Loucy (cell line): ENCODE data around the gene SAMD13.

Experiments
- H2AFZ ChIP-seq: fragments of 200-600 bp; sonication (generic); 2 replicates; pipeline ENCODE4 v1.6.0; 2016; ENCODE audit warnings: antibody characterized with exemption, mild to moderate bottlenecking, low read length, moderate library complexity
- H3F3A ChIP-seq: fragments of 200-600 bp; 2 replicates; pipeline ENCODE4 v1.6.0; 2016; ENCODE audit warnings: antibody characterized with exemption, low read depth, mild to moderate bottlenecking
- H3K27me3 ChIP-seq: fragments of 200-600 bp; sonication (generic); 2 replicates; pipeline ENCODE4 v1.6.1; 2014; ENCODE audit warnings: low read length, mild to moderate bottlenecking; ENCODE audit not compliant: insufficient read depth, poor library complexity, severe bottlenecking
- H3K36me3 ChIP-seq: fragments of 200-600 bp; sonication (generic); 2 replicates; pipeline ENCODE4 v1.6.1; 2016; ENCODE audit warnings: low read length; ENCODE audit not compliant: insufficient read depth
- H3K4me1 ChIP-seq: fragments of 200-600 bp; sonication (generic); 2 replicates; pipeline ENCODE4 v1.5.1; 2014; ENCODE audit warnings: low read length, mild to moderate bottlenecking; ENCODE audit not compliant: insufficient read depth, poor library complexity, severe bottlenecking
- H3K4me2 ChIP-seq: fragments of 200-600 bp; sonication (generic); 2 replicates; pipeline ENCODE4 v1.6.0; 2014; ENCODE audit warnings: antibody characterized with exemption, low read length, low read depth, mild to moderate bottlenecking; ENCODE audit not compliant: poor library complexity, severe bottlenecking
- H3K4me3 ChIP-seq: fragments of 200-600 bp; sonication (generic); 2 replicates; pipeline ENCODE4 v1.5.1; 2014; ENCODE audit warnings: low read length, mild to moderate bottlenecking, mixed read lengths; ENCODE audit not compliant: poor library complexity, severe bottlenecking
- H3K79me2 ChIP-seq: fragments of 200-600 bp; sonication (generic); 2 replicates; pipeline ENCODE4 v1.6.1; 2014; ENCODE audit warnings: low read length; ENCODE audit not compliant: insufficient read depth
- H3K9ac ChIP-seq: fragments of 200-600 bp; sonication (generic); 2 replicates; pipeline ENCODE4 v1.6.0; 2014; ENCODE audit warnings: mild to moderate bottlenecking, low read depth, low read length, moderate library complexity; ENCODE audit not compliant: poor library complexity, severe bottlenecking
- H3K9me2 ChIP-seq: fragments of 200-600 bp; sonication (generic); replicated peaks from 2 replicates; pipeline ENCODE4 v1.6.1; 2016; ENCODE audit warnings: low read depth, low read length, mixed read lengths
- H3K9me3 ChIP-seq: fragments of 200-600 bp; sonication (generic); 2 replicates; pipeline ENCODE4 v1.6.1; 2014; ENCODE audit warnings: mild to moderate bottlenecking, antibody characterized with exemption, low read length, low read depth; ENCODE audit not compliant: insufficient read depth
- H4K20me1 ChIP-seq: fragments of 200-600 bp; sonication (generic); 2 replicates; pipeline ENCODE4 v1.6.0; 2014; ENCODE audit warnings: antibody characterized with exemption, low read length, mild to moderate bottlenecking; ENCODE audit not compliant: insufficient read depth, poor library complexity, severe bottlenecking
- EZH2phosphoT487 ChIP-seq: fragments of 200-600 bp; IDR thresholded peaks from 2 replicates; pipeline ENCODE4 v1.6.1; 2018; ENCODE audit warnings: antibody characterized with exemption, mild to moderate bottlenecking, moderate library complexity, borderline replicate concordance
- TF ChIP-seq, protein P1 (sequence below): fragments of 200-600 bp; sonication (generic); conservative IDR thresholded peaks from 2 replicates; pipeline ENCODE4 v1.5.1; 2014; ENCODE audit warnings: mild to moderate bottlenecking, antibody characterized with exemption, low read length

SAMD13 gene

DNA sequence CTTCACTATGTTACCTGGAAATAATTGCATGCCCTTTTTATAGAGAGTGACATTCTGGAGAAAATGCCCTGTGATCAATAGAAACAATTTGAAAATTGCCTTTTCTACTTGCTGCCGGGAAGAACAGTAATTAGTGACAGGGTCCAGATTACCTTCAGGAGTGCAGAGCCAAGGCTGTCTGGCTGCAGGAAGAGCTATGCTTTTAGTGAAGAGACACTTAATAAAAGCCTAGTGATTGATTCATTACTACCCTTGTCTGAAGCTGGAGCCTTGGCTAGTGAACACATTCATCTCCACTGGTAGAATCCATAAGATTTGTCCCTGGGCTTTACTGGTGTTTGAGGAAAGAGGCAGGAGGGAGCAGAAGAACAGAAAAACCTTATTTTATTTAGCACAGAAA is 83.8 kb downstream of the SAMD13 start:
- Histone ChIP-seq H3K4me3 (no peak overlapping the region), H3F3A (no peaks in the 10 kb centered on the region), H3K4me1 (peaks cover 4% of the 10 kb centered on the region), H4K20me1 (no peaks in the 10 kb centered on the region), H3K27me3 (no peaks in the 10 kb centered on the region), H2AFZ (no peak overlapping the region), H3K79me2 (no peaks in the 10 kb centered on the region), H3K9me3 (no peaks in the 10 kb centered on the region), H3K36me3 (no peaks in the 10 kb centered on the region), H3K9ac (no peak overlapping the region), H3K9me2 (no peaks in the 10 kb centered on the region), H3K4me2 (no peak overlapping the region)
- no peak for TF ChIP-seq EZH2phosphoT487
- TF ChIP-seq, protein P1, sequence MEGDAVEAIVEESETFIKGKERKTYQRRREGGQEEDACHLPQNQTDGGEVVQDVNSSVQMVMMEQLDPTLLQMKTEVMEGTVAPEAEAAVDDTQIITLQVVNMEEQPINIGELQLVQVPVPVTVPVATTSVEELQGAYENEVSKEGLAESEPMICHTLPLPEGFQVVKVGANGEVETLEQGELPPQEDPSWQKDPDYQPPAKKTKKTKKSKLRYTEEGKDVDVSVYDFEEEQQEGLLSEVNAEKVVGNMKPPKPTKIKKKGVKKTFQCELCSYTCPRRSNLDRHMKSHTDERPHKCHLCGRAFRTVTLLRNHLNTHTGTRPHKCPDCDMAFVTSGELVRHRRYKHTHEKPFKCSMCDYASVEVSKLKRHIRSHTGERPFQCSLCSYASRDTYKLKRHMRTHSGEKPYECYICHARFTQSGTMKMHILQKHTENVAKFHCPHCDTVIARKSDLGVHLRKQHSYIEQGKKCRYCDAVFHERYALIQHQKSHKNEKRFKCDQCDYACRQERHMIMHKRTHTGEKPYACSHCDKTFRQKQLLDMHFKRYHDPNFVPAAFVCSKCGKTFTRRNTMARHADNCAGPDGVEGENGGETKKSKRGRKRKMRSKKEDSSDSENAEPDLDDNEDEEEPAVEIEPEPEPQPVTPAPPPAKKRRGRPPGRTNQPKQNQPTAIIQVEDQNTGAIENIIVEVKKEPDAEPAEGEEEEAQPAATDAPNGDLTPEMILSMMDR: no peak

DNA sequence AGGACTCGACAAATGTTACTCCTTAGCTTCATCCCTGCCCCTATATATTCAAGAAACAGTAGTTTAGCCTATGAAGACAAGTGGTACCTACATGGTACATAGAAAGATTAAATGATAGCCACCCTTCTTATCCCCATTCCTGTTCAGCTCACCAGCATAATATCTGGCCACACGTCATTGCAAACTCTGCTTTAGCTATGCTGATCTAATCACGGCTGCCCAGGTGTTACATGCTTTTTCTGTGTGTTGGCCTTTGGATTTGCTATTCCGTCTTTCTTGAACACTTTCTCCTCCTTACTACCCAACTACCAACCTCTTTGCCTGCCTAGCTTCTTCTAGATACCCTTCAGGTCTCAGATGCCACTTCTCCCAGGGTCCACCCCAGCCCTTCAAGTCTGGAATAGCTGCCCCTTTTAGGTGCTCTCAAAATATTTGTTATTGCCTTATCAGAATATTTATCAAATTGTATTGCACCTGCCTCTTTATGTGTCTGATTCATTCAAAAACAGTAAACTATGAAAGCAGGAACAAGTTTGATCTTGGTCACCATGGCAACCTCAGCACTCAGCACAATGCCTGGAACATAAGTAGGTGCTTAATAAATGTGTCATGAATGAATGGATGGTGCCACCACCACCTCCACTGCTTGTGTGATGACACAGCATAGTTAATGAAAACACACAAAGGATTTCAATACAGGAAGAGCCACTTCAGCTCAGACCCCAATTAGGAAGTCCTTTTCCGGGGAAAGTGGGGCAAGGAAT is 85.4 kb downstream of the SAMD13 start:
- Histone ChIP-seq H3K9ac (no peak overlapping the region), H3F3A (no peaks in the 10 kb centered on the region), H2AFZ (no peak overlapping the region), H4K20me1 (no peaks in the 10 kb centered on the region), H3K4me2 (no peak overlapping the region), H3K9me2 (no peaks in the 10 kb centered on the region), H3K9me3 (no peaks in the 10 kb centered on the region), H3K27me3 (no peaks in the 10 kb centered on the region), H3K4me3 (no peak overlapping the region), H3K79me2 (no peaks in the 10 kb centered on the region), H3K36me3 (no peaks in the 10 kb centered on the region), H3K4me1 (no peaks in the 10 kb centered on the region)
- TF ChIP-seq, protein P1: no peak
- no peak for TF ChIP-seq EZH2phosphoT487

DNA sequence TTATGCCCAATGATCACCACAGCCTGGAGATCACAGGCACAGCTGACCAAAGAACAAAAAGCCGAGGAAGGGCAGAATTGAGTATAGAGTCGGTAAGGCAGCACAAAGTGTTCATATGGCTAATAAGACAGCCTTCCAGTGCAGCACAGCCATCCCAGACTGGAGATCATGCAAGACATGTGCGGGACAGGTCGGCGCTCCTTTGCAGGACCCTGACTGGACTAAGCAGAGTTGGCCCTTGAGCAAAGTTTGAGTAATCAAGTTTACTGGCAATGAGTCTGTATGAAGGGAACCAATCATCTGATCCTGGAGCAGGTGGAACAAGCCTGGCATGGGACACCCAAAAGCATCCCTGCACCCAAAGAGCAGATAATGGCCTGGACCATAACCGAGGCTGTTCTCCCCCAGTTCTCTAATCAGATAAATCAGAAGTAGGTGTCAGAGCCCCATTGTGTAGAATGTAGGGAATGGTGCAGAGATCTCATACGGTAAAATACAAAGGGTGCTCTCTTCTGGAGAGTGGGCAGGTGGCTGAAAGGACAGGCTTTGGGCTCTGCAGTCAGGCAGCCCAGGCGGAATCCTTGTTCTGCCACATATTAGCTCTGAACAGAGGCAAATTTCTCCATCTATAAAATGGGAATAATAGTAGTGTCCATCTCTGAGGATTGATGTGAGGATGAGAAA is 86.1 kb downstream of the SAMD13 start:
- Histone ChIP-seq H3K4me1 (no peaks in the 10 kb centered on the region), H3K4me3 (no peak overlapping the region), H3K36me3 (no peaks in the 10 kb centered on the region), H3K27me3 (no peaks in the 10 kb centered on the region), H3K79me2 (no peaks in the 10 kb centered on the region), H2AFZ (no peak overlapping the region), H3K9me3 (no peaks in the 10 kb centered on the region), H4K20me1 (no peaks in the 10 kb centered on the region), H3K9me2 (no peaks in the 10 kb centered on the region), H3K4me2 (no peak overlapping the region), H3F3A (no peaks in the 10 kb centered on the region), H3K9ac (no peak overlapping the region)
- TF ChIP-seq, protein P1: peak; percentile 57
- no peak for TF ChIP-seq EZH2phosphoT487
